Measurements from ENCODE around the gene CHCT1.
"Not testable (repeated sequence)": the region's sequence is repeated elsewhere in the genome, so short reads cannot be mapped to it uniquely, and the experiment has no call there.

The CHCT1 gene

DNA sequence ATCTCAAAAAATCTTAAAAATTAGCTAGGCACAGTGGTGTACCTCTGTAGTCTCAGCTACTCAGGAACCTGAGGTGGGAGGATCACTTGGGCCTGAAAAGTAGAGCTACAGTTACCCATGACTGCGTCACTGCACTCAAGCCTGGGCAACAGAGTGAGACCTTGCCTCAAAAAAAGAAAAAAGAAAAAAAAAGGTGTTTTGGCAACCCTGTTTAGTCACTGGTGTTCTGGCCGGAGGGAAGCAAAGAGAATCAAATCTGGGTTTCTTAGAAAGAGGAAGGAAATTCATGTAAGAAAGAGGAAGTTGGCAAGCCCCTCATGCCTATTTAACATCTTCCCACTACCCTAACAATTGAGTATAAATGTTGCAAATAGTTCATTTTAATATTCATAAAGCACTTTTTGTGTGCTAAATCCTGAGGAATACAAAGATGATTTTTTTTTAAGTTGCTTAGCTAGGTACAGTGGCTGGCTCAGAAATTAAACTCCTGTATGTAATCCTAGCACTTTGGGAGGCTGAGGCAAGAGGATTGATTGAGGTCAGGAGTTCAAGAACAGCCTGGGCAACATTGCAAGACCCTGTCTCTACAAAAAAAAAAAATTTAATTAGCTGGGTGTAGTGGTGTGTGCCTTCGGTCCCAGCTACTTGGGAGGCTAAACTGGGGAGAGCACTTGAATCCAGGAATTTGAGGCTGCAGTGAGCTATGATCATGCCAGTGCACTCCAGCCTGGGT, 23.9 kb upstream of the CHCT1 start:
- no peak for DNase-seq (ENCODE audit: extremely low read depth in 1 of 2, low read depth in 1 of 2)

DNA sequence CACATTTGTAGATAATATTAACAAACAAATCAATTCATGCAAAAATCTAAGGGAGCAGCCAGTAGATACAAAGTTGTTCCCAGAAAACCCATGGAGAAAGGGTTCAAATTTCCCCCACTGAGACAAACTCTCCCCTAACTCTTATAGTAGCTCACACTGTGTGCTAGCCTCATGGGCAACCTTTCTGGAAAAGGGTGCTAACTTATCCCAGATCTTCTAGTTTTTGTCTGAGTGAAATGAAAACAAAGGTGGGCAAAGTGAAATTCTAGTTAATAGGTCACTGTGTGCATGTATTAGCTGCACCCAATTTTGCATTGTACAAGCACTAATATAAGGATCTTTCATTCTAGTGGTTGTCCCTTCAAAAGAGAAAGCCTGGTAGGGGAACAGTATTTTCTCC, 20.5 kb upstream of the CHCT1 start:
- DNase-seq (ENCODE audit: extremely low read depth in 1 of 2, low read depth in 1 of 2), result no peak

DNA sequence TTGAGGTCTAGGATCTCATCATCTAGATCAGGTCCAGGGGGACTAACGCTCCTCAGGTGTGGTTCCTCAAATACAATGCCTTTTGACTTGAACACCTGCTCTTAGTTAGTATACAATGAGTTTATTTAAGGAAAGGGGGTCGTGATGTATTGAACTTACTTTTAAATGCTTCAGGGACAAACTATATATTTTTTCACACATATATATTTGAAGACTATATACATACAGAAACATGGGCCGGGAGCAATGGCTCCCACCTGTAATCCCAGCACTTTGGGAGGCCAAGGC, 18.8 kb upstream of the CHCT1 start:
- DNase-seq (ENCODE audit: extremely low read depth in 1 of 2, low read depth in 1 of 2), result no peak

DNA sequence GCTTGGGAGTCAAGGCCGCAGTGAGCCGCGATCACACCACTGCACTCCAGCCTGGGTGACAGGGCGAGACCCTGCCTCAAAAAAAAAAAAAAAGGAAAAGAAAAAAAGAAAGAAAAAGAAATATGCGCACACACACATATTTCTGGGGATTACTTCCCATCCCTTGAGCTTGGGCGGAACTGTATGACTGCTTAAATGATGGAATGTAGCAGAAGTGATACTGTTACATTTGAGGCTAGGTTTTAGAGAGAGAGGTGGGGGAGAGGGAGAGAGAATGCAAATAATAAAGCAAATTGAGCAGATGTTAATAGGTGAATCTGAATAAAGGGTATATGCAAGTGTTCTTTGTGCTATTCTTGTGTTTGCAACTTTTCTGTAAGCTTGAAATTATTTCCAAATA, 18.3 kb upstream of the CHCT1 start:
- no peak for DNase-seq (ENCODE audit: extremely low read depth in 1 of 2, low read depth in 1 of 2)

DNA sequence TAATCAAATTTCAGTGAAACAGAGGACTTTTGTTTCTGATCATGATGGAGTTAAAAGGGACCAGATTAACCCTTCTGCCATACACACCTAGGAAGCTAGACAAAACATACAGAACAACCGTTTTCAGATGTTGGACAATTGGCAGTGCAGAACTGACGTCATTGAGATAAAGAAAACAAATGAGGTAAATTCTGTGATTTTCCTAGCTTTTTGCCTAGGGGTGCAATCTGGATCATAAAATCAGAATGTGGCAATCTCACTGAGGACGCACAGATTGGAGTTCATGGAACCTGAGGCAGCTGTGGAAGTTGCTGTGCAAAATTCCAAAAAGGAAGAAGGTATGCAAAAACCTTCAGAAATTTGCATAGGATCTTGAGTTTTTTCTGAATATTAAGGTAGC, 15.4 kb upstream of the CHCT1 start:
- DNase-seq (ENCODE audit: extremely low read depth in 1 of 2, low read depth in 1 of 2), result no peak

DNA sequence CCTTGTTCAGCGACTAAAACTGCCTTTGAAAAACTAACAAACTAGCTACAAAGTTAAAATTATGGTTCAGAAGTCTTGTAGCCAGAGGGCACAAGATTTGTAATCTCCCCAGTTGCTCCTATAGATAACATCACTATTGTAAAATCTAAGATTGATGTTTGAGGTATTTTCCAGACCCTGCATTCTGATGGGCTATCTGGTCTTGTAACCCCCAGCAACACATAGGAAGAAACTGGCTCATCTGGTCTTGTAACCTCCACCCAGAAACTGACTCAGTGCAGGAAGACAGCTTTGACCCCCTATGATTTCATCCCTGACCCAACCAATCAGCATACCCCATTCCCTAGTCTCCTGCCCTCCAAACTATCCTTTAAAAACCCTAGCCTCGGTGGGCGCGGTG, 12.3 kb upstream of the CHCT1 start:
- no peak for DNase-seq (ENCODE audit: extremely low read depth in 1 of 2, low read depth in 1 of 2)

DNA sequence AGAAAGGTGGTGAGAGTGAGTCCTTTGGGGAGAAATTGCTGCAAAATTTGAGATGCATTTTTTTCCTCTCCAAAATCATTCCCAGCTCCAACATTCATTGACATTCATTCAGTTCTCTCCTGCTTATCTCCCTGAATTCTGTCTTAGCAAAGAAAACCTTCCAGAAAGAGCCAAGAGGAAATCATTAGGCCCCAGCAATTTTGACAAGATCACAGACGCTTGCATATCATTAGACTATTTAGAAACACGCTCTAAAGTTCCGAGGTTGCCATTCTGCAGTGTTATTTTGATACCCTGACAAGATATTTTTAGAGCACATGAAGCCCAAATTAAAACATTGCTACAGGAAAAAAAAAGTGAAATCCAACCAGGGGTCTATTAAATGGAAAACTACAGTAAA, 9.6 kb upstream of the CHCT1 start:
- DNase-seq (ENCODE audit: extremely low read depth in 1 of 2, low read depth in 1 of 2), result no peak

DNA sequence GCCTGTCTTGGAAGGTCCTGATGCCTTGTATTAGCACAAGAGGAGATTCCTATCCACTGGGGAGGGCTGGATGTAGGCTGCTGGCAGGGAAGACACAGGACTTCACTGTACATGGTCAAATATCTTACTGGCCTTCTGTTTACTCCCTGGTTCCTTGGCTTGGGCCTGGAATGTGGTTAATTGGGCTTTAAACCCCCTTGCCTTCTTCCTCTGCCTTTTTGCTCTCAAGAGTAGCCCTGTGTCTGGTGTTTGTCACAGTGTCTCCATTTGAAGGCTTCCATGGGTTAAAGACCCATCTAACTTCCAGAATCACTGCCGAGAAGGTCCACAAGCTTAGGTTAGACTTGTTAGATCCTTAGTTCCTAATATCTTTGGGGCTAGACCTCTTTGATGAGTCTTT, 7.1 kb upstream of the CHCT1 start:
- no peak for DNase-seq (ENCODE audit: extremely low read depth in 1 of 2, low read depth in 1 of 2)

DNA sequence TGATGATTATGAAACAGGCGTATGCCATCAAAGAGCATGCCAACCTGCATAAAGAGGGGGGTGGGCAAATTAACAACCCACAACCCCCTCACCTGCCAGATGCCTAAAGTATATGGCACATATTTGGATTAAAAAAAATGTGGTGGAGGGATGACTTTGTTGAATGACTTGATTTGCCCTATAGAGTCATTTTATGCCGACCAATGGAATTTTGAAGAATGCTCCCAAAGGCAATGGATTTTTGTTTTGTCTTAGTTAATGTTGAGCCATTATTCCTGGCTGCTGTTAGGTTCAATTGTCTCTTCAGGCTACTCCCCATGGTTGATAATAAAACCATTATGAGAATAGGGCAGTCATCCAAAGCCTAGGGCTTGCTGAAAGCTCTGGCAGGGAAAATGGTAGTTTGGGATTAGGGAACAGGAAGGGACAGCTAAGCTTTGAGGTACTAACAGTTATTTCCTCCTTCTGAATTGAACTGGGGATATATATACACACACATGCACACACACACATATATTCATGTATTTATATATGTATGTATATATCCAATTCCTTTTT, 5.8 kb upstream of the CHCT1 start:
- DNase-seq (ENCODE audit: extremely low read depth in 1 of 2, low read depth in 1 of 2), result no peak

DNA sequence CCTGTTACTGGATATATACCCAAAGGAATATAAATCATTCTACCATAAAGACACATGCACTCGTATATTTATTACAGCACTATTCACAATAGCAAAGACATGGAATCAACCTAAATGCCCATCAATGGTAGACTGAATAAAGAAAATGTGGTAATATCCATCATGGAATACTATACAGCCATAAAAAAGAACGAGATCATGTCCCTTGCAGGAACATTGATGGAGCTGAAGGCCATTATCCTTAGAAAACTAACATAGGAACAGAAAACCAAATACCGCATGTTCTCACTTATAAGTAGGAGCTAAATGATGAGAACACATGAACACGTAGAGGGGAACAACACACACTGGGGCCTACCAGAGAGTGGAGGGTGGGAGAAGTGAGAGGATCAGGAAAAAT, 3.3 kb upstream of the CHCT1 start:
- DNase-seq (ENCODE audit: extremely low read depth in 1 of 2, low read depth in 1 of 2), result not testable (repeated sequence)

DNA sequence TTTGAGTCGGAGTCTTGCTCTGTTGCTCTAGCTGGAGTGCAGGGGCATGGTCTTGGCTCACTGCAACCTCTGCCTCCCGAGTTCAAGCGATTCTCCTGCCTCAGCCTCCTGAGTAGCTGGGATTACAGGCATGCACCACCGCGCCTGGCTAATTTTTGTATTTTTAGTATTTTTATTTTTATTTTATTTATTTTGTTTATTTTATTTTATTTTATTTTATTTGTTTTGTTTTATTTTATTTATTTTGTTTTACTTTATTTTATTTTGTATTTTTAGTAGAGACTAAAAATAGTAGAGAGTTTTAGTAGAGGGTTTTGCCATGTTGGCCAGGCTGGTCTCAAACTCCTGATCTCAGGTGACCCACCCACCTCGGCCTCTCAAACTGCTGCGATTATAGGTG, 2.4 kb upstream of the CHCT1 start:
- not testable (repeated sequence) for DNase-seq (ENCODE audit: extremely low read depth in 1 of 2, low read depth in 1 of 2)

DNA sequence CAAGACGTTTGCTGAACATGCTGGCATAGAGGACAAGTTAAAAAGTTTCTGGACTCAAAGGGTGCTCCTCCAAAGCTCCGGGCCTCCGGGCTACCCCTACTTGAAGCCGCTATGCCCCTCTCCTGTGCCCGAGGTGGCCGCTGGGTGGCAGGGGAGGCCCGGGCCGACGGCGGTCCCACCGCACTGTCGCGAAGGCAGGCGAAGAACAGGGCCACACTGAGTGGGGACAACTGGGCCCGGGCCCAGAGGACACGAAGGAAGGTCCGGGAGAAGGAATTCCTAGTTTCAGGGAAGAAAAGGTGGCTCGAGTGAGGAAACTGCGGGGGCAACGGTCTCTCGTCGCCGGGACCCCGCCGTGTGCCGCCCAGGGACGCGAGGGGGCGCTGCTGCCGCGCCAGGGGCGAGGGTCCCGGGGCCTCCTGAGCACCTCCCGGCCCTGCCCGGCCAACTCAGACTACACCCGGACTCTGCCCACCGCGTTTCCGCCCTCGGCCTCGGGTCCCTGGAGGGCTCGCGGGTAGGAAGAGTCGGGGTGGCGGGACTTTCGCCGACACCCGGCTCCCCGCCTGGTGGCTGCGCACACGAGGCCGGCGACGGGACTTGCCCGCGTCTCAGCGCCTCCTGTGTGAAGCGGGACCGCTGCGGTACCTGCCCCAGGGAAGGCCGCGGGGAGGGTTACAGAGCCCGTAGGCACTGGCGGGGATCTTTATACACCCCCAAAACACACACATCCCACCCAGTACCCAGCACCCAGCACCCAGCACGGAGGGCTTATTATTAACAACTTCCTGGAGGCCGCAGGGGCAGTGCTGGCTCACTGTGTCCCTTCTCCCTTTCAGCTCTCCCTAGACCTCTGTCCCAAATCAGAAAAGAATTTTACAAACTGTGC, 772 bp upstream of the CHCT1 start:
- DNase-seq (ENCODE audit: extremely low read depth in 1 of 2, low read depth in 1 of 2), result peak; percentile 58 to 68

DNA sequence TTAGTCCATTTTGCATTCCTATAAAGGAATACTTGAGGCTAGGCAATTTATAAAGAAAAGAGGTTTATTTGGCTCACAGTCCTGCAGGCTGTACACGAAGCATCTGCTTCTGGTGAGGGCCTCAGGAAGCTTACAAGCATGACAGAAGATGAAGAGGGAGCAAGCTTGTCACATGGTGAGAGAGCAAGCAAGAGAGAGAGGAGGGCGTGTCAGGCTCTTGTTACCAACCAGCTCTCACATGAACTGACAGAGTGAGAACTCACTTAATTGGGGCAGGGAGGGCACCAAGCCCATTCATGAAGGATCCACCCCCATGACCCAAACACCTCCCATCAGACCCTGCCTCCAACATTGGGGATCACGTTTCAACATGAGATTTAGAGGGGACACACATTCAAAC, 1.6 kb downstream of the CHCT1 start:
- no peak for DNase-seq (ENCODE audit: extremely low read depth in 1 of 2, low read depth in 1 of 2)

DNA sequence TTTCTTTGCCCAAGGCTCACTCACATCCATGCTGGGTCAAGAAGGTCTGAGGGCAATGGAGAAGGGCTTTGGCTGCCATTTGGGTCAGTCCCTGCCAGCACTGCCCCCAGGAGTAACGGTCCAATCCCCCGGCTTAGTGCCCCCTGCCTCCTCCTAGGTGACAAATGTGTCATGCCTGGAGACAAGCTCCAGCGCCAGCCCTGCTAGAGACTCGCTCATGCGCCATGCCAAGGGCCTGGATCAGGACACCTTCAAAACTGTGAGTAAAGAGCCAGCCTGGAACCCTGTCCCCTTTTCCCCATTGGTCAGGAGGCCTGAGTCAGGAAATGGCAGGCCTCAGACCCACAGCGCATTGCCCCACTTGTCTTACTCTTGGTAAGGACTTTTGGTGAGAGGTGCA, 3.3 kb downstream of the CHCT1 start:
- no peak for DNase-seq (ENCODE audit: extremely low read depth in 1 of 2, low read depth in 1 of 2)

DNA sequence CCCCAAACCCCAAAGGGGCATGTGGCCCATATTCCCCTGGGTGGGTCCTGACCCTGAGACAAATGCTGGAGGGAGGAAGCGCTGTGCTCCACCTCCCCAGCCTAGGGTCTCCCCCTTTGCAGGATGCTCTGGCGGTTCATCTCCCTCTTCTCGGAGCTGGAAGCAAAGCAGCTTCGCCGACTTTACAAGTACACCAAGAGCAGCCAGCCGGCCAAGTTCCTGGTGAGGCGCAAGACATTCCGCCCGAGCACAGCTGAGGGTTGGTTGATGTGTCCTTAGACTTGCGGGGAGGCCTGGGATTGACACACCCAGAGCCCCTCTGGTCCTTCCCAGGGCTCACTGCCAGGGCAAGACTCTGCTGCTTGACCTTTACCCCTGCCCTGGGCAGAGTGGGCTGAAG, 4.3 kb downstream of the CHCT1 start:
- no peak for DNase-seq (ENCODE audit: extremely low read depth in 1 of 2, low read depth in 1 of 2)

DNA sequence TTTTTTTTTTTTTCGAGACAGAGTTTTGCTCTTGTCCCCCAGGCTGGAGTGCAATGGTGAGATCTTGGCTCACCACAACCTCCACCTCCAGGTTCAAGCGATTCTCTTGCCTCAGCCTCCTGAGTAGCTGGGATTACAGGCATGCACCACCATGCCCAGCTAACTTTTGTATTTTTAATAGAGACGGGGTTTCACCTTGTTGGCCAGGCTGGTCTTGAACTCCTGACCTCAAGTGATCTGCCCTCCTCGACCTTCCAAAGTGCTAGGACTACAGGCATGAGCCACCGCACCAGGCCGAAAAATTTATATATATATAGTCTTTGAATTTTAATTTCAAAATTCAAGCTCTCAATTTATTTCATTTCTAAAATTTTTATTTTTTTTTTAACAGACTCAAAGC, 6.2 kb downstream of the CHCT1 start:
- not testable (repeated sequence) for DNase-seq (ENCODE audit: extremely low read depth in 1 of 2, low read depth in 1 of 2)

DNA sequence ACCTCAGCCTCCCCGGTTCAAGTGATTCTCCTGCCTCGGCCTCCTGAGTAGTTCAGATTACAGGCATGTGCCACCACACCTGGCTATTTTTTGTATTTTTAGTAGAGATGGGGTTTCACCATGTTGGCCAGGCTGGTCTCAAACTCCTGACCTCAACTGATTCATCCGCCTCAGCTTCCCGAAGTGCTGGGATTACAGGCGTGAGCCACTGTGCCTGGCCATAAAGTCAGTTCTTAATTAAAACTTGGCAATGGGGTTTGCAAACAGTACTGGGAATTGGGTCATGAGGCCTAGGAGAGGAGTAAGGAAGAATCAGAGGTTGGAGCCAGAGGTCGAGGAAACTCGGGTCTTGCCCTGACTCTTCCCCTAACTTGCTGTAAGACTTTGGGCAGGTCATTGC, 8.3 kb downstream of the CHCT1 start:
- not testable (repeated sequence) for DNase-seq (ENCODE audit: extremely low read depth in 1 of 2, low read depth in 1 of 2)

DNA sequence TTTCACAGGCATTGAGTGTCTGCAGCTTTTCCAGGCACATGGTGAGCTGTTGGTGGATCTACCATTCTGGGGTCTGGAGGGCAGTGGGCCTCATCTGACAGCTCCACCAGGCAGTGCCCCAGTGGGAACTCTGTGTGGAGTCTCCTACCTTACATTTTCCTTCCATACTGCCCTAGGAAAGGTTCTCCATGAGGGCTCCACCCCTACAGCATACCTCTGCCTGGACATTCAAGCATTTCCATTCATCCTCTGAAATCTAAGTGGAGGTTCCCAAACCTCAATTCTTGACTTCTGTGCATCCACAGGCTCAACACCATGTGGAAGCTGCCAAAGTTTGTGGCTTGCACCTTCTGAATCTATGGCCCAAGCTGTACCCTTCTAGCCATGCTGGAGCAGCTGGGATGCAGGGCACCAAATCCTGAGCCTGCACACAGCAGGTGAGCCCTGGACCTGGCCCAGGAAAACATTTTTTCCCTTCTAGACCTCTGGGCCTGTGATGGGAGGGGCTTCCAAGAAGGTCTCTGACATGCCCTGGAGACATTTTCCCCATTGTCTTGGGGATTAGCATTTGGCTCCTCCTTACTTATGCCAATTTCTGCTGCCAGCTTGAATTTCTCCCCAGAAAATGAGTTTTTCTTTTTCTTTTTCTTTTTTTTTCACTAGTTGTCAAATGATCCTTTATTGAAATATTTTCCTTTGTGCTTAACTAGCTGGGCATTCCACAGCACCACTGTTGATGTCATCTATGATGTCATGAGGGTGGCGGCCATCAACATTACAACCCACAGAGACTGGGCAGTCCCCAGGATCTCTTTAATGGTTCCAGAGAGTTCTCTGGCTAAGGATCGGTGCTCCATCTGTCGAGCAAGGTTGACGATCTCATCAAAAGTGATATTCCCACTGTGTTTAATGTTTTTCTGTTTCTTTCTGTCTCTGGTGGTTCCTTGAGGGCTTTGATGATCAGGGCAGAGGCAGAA, 11.0 kb downstream of the CHCT1 start:
- DNase-seq (ENCODE audit: extremely low read depth in 1 of 2, low read depth in 1 of 2), result not testable (repeated sequence)

DNA sequence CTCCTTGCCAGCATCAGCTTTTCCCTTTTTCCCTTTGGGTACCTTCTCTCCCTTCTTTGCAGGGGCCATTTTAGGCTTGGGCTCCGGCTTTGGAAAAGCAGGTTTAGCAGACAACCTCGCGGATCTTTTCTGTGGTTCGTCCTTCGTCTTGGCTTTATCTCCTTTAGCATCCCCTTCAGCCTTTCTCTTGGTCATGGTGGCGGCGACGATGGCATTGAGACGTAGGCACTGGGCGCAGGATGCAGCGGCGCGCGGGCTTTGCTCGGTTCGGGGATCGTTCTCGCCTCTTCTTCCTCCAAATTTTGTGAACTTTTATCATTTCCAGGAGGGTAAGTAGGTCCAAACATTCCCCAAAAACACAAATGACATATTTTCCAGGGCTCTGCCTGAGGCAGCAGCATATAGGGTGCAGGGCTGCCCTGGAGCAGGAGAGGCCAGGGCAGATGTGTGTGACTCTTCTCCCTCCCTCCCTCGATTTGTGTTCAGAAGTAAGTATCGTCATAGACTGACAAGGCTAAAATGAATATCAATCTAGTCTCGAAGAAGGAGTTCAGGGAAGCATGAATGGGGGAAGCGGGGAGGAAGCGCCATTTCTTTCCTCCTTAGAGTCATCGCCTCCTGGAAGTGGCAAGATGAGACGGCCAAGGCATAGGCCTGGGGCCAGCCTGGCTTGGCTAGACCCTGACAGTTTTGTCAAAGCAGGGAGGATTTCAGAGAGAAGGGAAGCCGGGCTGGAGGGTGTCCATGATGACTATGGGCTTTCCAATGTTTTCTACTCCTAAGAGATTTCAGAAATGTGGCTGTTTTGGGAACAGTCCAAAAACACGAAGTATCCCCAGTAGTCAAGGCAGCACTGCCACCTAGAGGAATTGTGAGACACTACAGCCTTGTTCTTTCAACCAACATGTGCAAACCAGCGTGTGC, 13.2 kb downstream of the CHCT1 start:
- peak in 1 of 2 donors; percentile 25 for DNase-seq (ENCODE audit: extremely low read depth in 1 of 2, low read depth in 1 of 2)

DNA sequence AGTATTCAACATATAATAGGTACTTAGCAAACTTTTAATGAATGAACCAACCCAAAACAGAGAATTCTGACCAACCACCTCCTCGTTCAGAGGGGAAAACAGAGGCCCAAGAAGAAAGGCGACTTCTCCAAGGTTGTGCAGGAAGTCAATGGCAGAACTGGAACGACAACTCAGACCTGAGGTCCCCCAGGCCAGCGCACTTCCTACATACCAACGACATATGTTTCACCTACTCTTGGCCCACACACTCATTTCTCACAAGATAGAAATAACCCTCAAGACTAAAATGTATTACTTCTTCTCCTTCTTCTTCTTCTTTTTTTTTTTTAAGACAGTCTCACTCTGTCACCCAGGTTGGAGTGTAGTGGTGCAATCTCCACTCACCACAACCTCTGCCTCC, 14.4 kb downstream of the CHCT1 start:
- DNase-seq (ENCODE audit: extremely low read depth in 1 of 2, low read depth in 1 of 2), result no peak

Measured in stimulated activated CD8-positive, alpha-beta memory T cell treated with anti-CD3 and anti-CD28 coated beads, Interleukin-7, amount 100 ng/mL, for 48 hours (primary cell).